ENCODE data around the gene HRH2.
"Not testable (repeated sequence)": the region's sequence is repeated elsewhere in the genome, so short reads cannot be mapped to it uniquely, and the experiment has no call there.

HRH2 gene

GRCh38 chr5:175649967-175650366 lies 7.9 kb upstream of the HRH2 start:
- DNase-seq, result no peak

DNA sequence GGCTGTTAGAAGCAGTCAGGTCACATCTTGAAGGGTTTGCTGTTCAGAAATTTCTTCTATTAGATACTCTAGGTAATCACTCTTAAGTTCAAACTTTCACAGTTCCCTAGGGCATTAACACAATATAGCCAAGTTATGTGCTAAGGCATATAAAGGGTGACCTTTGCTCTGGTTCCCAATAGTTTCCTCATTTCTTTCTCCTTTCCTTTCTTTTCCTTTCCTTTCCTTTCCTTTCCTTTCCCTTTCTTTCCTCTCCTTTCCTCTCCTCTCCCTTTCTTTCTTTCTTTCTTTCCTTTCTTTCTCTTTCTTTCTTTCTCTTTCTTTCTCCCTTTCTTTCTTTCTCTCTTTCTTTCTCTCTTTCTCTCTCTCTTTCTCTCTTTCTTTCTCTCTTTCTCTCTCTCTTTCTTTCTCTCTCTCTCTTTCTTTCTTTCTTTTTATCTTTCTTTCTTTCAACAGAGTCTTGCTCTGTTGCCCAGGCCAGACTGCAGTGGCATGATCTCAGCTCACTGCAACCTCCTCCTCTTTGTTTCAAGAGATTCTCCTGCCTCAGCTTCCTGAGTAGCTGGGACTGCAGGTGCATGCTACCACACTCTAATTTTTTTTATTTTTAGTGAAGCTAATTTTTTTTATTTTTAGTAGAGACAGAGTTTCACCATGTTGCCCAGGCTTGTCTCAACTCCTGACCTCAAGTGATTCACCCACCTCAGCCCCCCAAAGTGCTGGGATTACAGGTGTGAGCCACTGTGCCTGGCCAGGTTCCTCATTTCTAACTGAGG lies 7.3 kb upstream of the HRH2 start:
- DNase-seq, result not testable (repeated sequence)

DNA sequence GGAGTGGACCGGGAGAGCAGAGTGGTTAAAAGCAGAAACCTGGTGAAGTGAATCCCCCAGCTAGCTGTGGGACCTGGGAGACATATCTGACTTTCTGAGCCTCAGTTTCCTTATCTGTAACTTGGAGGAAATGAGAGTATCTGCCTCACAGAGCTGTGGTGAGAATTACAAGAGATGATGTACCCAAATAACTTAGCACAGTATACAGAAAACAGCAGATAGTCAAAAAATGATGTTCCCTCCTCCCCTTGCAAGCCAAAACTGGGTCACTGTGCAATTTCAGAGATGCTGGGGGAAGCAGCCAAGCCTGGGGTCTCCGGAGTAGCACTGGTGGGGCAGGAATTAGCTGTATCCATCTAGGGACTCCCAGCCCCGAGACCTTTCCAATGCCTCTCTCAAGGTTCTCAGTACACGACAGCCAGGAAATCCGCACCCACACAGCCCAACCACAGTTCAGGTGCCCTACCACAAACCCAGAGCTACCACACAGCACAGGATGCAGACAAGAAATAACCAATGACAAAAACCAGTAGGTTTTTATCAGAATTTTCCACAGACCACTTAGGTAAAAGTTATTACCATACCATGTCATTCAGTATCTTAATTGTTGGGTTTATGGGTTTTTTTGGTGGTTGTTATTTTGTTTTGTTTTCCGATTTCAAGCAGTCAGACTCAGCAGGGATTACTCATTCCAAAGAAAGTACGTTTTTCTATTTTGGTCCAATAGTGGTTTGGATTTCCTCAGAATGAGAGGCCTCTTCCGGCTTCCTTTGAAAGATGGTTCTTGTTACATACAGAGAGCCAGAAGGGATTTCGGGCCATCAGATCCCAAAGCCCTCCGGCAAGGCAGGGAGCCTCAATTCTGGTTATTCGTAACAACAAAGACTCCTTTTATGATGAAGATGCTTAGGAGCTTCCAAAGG lies 4.9 kb upstream of the HRH2 start:
- peak; percentile 66 for DNase-seq

GRCh38 chr5:175653763-175654162 lies 4.1 kb upstream of the HRH2 start:
- no peak for DNase-seq

DNA sequence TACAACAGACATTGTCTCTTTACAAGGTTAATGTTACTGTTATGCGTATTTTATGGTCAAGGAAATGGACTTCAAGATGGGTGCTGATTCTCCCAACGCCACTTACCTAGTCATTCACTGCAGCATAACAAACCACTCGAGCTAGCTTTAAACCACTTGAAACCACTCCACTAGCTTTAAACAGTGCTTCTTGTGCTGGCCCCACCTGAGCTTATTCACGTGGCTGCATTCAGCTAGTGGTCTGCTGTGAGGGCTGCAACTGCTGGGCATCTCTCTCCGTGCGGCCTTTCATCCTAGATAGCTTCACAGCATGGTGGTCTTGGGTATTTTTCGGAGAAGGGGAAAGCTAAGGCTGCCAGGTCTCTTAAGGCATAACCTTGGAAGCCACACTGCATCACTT lies 3.5 kb upstream of the HRH2 start:
- no peak for DNase-seq

- DNase-seq, result no peak
These were observed 3.1 kb upstream of the HRH2 start for GRCh38 chr5:175654807-175655206.

DNA sequence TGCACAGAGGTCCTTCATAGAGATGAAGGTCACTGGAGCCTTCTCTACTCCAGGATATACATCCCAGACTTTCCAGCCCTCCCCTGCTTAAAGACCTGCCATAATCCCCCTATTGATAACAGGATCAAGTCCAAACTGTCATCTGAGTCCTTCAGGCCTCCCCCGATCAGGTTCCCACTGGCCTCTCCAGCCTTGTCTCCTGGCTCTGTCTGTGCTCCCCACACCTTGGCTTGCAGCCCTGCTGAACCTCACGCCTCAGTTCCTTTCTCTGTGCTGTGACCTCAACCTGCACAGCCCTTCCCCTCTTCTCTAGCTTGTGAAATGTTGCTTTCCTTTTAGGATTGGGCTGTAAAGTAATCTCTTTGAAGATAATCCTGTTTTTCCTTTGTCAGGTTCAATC lies 2.5 kb upstream of the HRH2 start:
- DNase-seq, result no peak

DNA sequence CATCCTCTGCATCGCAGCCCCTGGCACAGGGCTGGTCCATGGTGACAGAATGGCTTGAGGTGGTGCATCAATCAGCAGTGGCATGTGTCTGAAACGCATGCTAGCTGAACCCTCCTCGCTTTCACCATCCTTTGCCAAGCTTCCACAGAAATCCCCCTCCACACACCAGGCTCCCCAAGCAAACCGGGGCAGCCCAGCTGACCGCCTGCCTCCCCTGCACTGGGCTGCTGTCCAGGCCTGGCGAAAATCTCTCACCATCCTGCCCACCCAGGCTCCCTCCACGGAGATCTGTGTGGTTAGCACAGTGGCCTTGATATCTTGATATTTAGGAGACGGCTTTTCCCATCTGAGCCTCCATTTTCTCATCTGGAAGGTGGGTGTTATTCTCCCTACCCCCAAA lies 905 bp upstream of the HRH2 start:
- DNase-seq, result no peak

- peak; percentile 28 for DNase-seq
These were observed 651 bp downstream of the HRH2 start for GRCh38 chr5:175658299-175659145.

DNA sequence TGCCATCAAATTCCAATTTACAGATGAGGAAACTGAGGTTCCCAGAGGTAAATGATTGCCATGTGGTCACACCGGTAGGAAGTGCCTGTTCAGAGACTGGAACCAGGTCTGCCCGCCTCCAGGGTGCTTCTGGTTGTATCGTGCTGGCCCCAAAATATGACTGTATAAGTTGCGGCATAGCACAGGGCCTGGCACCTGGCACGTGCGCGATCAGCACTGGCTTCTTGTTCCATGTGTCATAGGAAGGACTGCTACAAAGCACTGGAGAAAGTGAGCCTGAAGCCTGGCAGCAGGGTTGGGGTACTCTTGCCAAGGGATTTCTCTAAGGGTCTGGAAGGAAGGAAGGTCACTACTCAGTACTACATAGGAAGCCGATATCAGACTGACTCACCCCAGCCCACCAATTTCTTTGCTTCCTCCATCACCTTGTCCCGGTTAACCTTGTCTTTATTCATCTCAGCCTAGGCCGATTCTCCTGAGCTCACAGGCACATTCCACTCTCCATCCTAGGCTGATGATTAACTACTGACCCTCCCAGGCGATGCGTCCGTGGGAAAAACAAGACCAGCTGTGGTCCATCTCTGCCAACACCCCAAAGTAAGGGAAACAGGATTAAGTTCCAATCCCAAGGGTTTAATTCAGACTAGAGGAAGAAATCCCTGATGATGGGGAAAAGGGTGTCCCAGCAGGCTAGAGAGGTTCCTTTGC lies 1.8 kb downstream of the HRH2 start:
- DNase-seq, result no peak

GRCh38 chr5:175663186-175664184 lies 5.6 kb downstream of the HRH2 start:
- DNase-seq, result no peak

- DNase-seq, result no peak
These were observed 6.9 kb downstream of the HRH2 start for GRCh38 chr5:175664723-175665122.

GRCh38 chr5:175666216-175666615 lies 8.3 kb downstream of the HRH2 start:
- DNase-seq, result no peak

DNA sequence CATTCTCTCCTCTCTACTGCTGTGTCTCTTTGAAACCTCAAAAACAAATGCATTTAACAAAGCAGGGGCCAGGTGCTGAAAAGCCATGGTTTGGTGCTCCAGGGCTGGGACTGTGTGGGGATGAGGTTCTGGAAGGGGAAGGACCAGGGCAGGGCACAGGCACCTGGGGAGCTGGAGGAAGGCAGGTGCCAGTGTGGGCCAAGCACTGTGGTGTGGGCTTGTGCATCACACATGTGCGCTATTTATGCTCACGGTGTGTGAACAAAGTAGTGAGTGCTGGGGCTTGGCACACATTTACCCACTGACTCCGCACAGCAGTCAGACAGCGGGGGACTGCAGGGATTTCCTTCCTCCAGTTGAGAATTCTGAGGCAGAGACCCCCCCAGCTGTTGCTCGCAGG lies 10.1 kb downstream of the HRH2 start:
- DNase-seq, result no peak

DNA sequence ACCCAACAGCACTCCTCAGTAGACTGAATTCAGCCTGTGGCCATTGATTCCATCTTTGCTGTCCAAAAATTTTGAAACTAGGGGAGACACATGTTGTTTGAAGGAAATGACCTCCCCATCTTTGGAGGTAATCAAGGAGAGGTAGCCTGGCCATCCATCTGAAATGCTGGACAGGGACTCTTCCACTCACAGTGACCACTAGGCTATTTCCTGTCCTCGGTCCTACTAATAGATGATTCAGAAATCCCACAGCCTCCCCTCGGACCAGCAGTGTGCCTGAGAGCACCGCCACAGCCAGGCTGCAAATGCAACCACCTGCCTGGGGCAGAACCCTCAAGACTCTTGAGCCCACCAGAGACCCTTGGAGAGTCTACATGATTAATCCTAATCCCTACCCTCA lies 12.5 kb downstream of the HRH2 start:
- DNase-seq, result no peak

DNA sequence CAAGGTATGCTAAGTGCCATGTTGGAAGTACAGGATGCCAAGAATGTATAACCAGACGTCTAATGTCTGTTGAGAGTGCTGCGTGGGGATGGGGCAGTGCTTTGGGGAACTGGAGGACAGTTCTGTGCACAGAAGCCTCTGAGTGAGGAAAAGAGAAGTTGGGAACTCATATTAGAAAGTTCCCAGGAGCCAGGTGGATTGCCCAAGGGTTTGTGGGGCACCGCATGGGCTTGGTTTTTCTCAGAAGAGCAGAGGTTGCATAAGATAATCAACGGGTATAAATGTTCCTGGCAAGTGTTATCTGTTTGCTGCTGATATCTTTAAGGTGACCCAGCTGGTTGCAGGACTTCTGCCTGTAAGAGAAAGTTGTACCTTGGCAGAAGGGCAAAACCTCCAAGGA lies 13.1 kb downstream of the HRH2 start:
- DNase-seq, result no peak

DNA sequence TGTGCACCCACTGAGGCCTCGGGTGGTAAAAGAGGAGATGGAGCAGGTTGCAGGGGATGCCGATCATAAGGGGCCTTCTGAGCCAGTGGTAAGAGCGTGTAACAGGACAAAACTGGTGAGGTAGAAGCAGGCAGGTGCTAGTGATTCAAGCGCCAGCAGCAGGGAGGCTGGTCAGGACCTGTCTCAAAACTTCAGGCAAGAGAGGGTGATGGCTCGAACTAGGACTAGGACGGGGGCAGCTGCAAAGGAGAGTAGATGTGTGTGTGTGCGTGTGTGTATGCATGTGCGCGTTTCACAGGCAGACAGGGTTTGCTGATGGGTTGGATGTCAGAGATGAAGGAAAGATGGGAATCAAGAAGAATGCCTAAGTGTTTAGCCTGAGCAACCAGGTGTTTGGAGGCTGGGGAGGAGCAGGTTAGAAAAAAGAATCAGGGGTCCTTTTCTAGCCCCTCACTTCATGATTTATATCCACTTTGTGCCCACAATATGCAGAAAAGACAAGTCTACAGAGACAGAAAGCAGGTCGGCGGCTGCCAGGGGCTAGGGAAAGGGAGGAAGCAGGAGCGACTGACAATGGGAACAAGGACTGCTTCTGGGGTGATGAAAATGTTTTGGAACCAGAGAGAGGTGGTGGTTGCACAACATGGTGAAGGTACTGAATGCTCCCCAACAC lies 15.2 kb downstream of the HRH2 start:
- no peak for DNase-seq

DNA sequence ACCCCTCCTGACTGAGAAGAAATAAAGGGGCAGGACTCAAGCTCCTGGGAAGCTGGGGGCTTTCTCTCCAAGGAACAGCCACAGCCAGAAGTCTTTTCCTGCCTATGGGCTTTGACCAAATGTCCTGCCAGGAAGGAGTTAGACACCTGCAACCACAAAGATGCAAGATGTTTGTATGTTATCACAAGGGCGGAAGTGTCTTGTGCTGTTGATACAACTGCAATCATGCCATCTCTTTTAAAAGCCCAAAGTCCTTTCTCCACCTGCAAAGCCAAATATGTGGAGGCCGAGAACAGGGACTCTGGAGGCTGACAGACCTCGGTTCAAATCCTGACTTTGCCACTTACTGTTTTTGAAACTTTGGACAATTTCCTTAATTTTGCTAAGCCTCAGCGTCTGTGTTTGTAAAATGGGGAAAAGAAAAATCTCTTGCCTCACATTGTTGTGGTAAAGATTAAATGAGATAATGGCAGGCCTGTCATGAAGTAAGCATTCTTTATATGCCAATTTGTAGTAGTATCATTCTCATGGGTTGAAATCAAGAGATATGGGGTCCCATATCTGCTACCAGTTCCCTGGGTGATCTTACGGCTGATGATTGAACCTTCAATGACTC lies 17.0 kb downstream of the HRH2 start:
- DNase-seq, result no peak

DNA sequence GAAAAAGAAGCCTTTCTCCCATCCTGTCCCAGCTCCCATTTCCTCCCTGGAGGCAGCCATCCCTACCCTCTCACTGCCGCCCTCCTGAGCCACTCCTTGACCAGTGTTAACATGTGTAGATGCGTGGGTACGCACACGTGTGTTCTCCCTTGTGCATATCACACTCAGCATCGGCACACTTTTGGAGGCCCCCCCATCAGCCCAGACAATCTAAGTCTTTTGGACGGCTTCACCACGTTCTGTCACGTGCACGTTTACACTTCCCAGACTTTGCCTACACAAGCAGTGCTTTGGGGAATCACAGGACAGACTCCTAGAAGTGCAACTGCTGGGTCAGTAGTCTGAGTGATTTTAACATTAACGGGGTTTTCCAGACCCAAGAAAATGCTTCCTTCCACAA lies 18.0 kb downstream of the HRH2 start:
- no peak for DNase-seq

GRCh38 chr5:175677571-175677970 lies 19.7 kb downstream of the HRH2 start:
- no peak for DNase-seq

All from activated CD4-positive, alpha-beta T cell treated with anti-CD3 and anti-CD28 coated beads, Interleukin-2, amount 50 U/mL, for 1 hour (primary cell).